AG09309 (cell line): ENCODE data around the gene LHFPL6.

Source experiments
- DNase-seq: peaks from one replicate; pipeline ENCODE4 v3.0.0-alpha.2; 2010; ENCODE audit warnings: low read depth
- H3K4me3 ChIP-seq: 2 replicates; pipeline ENCODE4 v1.5.1; 2011; ENCODE audit warnings: mild to moderate bottlenecking, low read depth, low read length, moderate library complexity; ENCODE audit not compliant: control insufficient read depth
- TF ChIP-seq, protein P1 (sequence below): IDR thresholded peaks from 2 replicates; pipeline ENCODE4 v1.5.1; 2011; ENCODE audit warnings: mild to moderate bottlenecking, low read depth, low read length, inconsistent platforms; ENCODE audit not compliant: insufficient read depth, control insufficient read depth; ENCODE audit errors: missing control alignments

Gene LHFPL6

DNA sequence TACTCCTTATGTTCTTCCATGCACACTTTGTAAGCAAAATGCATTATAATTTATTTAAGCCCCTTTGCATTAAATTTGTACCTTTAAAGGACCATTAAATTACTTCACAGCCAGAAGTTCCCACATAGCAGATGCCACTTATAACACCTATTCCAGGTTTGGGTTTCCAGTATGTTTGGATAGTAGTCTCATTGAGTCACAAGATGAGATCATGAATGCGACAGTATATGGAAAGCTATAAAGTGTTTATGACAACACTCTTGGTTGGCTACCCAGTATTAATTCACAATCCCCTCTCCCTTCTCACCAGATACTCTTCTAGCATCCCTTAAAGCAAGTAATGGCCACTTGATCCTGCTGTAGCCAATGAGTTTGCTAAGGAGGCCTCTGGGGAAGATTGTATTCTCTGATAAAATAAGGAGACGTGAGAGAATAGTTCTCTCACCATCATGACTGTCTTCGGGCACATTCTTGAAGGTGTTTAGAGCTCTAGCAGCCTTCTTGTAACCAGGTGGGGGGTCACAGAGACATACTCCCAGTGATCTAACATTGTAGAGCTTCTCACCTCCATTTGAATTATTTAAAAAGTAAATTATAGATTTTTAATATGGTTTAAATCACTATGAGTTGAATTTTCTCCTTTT, 2.8 kb upstream of the LHFPL6 start:
- TF ChIP-seq, protein P1, sequence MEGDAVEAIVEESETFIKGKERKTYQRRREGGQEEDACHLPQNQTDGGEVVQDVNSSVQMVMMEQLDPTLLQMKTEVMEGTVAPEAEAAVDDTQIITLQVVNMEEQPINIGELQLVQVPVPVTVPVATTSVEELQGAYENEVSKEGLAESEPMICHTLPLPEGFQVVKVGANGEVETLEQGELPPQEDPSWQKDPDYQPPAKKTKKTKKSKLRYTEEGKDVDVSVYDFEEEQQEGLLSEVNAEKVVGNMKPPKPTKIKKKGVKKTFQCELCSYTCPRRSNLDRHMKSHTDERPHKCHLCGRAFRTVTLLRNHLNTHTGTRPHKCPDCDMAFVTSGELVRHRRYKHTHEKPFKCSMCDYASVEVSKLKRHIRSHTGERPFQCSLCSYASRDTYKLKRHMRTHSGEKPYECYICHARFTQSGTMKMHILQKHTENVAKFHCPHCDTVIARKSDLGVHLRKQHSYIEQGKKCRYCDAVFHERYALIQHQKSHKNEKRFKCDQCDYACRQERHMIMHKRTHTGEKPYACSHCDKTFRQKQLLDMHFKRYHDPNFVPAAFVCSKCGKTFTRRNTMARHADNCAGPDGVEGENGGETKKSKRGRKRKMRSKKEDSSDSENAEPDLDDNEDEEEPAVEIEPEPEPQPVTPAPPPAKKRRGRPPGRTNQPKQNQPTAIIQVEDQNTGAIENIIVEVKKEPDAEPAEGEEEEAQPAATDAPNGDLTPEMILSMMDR, result no peak
- H3K4me3 ChIP-seq, result no peak overlapping the region
- DNase-seq, result no peak

DNA sequence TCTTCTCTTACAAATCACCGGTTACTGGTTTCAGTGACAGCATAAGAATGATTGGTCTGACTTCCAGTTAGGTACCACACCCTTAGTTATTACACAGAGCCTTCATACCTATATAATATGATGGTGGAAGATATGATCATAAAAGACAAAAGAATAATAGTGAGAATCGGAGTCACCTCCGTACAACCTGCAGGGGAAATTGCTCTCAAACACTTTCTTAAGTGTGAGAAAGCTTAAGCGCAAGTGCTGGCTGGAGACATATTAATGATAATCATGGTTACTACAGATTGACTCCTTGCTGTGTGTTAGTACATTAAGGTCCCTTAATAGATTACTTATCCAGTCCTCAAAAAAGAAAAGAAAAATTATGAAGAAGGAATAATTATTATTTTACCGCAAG, 1.8 kb upstream of the LHFPL6 start:
- H3K4me3 ChIP-seq, result no peak overlapping the region
- no peak for DNase-seq
- TF ChIP-seq, protein P1, result no peak

DNA sequence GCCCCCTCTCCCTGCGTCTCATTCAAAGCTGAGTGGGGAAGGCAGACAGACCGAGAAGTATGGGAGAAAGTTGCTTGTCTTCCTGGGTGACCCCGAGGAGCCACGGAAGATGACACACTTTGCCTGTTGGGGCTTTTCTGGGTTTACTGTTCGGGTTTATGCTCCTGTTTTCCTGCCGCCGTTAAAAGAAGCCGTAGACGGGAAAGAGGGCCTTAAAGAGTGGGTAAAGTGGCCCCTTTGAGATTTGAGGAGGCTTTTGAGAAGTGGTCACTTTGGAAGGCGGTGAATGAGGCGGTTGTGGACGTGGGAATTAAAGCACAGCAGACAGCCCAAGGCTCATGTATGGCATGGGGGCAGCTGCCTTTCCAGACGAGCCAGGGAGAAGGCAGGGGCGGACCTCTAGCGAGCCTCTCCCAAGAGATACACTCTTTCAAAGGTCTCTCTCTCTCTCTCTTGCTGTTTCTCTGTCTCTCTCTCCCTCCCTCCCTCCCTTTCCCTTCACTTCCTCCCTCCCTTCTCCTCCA, 493 bp upstream of the LHFPL6 start:
- no peak for DNase-seq
- peak overlapping the region; percentile 60 for H3K4me3 ChIP-seq
- TF ChIP-seq, protein P1, result no peak

DNA sequence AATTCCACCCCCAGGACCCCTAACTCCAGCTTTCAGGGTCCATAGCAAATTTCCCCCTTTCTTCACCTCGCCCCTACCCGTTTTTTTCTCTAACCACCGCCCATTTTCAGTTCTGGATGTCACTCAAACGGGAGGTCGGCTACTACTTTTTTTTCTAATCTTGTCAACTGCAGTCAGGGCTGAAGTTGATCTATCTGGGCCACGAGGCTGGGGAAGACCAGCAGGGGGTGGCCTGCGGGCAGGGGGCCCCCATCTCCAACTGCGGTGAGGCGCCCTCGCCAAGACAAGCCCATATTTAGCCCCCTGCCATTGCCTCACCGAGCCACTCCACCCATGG, 748 bp downstream of the LHFPL6 start:
- no peak for DNase-seq
- TF ChIP-seq, protein P1, result no peak
- peak overlapping the region; percentile 60 for H3K4me3 ChIP-seq

DNA sequence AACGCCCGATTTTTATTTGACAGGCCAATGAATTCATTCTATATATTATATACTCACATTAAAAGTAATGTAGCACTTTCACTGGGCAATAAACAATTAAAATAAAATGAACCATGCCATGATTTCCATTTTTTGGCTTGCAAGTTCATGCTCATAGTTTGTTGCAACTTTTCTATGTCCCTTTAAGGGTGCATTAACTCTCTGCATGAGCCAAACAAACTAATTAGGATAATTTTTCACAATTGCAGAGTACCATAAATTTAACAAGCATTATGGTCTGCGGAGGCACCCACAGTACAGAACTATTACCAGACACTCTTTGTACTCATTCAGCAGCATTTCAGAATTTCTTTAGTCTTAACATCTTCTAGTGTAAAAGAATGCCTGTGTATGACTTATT, 1.4 kb downstream of the LHFPL6 start:
- TF ChIP-seq, protein P1, result no peak
- H3K4me3 ChIP-seq, result peak overlapping the region; percentile 60
- no peak for DNase-seq

DNA sequence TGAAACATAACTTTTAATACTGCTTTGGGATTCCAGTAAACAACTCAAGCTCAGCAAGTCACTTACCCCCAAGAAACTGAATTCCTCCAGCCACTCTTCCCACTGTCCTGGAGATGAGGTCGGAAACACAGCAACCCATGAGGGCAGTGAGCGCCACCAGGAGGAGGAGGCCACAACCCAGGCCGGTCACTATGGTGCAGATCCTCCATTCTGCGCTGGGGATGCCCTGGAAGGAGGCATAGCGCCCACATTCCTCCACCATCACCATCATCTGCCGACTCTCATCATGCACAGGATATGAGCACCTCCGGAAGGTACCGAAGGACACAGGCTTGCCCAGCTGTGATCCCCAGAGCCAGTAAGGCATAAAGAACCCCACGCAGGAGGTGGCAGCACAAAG, 2.2 kb downstream of the LHFPL6 start:
- H3K4me3 ChIP-seq, result peak overlapping the region; percentile 60
- no peak for DNase-seq
- TF ChIP-seq, protein P1, result peak; percentile 62
